ENCODE data around the gene HYAL2. TPM values are rescaled to one million over a fixed set of nuclear protein-coding genes. Genes with fewer than 3 reads are reported as not detected.

Gene HYAL2
- total and polyA plus RNA-seq, 2 of the 8 experiments (the other 6 are each of a cell fraction or from before 2014, with no cell fraction given) = 51.9 to 176 TPM

- no peak overlapping the region for H4K5ac ChIP-seq (ENCODE audit: insufficient read length, low read depth, low read length)
- TF ChIP-seq USF2 (IDR thresholded peaks at IDR 0.05; ENCODE audit: low read length) (no peak), GABPA (IDR thresholded peaks at IDR 0.05; ENCODE audit: borderline replicate concordance, insufficient read depth, low read length) (no peak), EZH2 (IDR thresholded peaks at IDR 0.05; ENCODE audit: low read depth, low read length, severe bottlenecking) (no peak), SAP30 (IDR thresholded peaks at IDR 0.05; ENCODE audit: insufficient read depth, insufficient replicate concordance, low read length) (no peak), JUND (IDR thresholded peaks at IDR 0.05; ENCODE audit: low read length) (no peak), TBP (IDR thresholded peaks at IDR 0.05; ENCODE audit: low read depth, low read length) (no peak), POU5F1 (IDR thresholded peaks at IDR 0.05; ENCODE audit: low read depth, low read length) (no peak), GTF2F1 (IDR thresholded peaks at IDR 0.05; ENCODE audit: borderline replicate concordance, low read depth, low read length) (no peak), CTBP2 (IDR thresholded peaks at IDR 0.05; ENCODE audit: borderline replicate concordance, insufficient read depth, insufficient read length, low read length) (no peak)
- H3K27me3 ChIP-seq (replicated peaks in 1 of 4; ENCODE audit: control insufficient read depth in 3 of 4, extremely low read depth in 1 of 4, insufficient read depth in 3 of 4, low read length in 3 of 4) = no peaks in the 10 kb centered on the region; a peak in 1 of 7 replicates
- peaks cover 3% of the 10 kb centered on the region; the same call in 1 of the 2 replicates for H3K79me1 ChIP-seq (ENCODE audit: low read depth, low read length)
- DNase-seq (ENCODE audit: low read depth in 1 of 2, low spot score in 2 of 2) (no peak), FAIRE-seq (no peak)
- H2BK20ac ChIP-seq (ENCODE audit: low read length) = no peak overlapping the region
- H2BK5ac ChIP-seq (ENCODE audit: low read depth, low read length) = no peak overlapping the region
- no peak overlapping the region for H3K14ac ChIP-seq (ENCODE audit: insufficient read length)
- H3K4me3 ChIP-seq (ENCODE audit: extremely low read depth in 1 of 4, insufficient read depth in 2 of 4, low read depth in 3 of 4, low read length in 4 of 4) = no peak overlapping the region
- H4K8ac ChIP-seq (ENCODE audit: extremely low read depth, insufficient read depth, low read length) = no peak overlapping the region
- 91% methylated on average over 22 of the region's 22 CpGs; no CpG with 5 or more reads in 1 of the 2 experiments for WGBS, 2 experiments (ENCODE audit: extremely low coverage in 1 of 2, insufficient coverage in 1 of 2, insufficient read length in 1 of 2, insufficient replicate concordance in 2 of 2, low coverage in 1 of 2, low lambda C conversion rate in 2 of 2, missing lambda C conversion rate in 1 of 2)
- POLR2A ChIA-PET (ENCODE audit: partially characterized antibody) = interaction anchor here (0.9 to 3.4 kb wide), 9 partner anchors 11 to 37 kb away, joined by 3 to 29 read pairs (median 4); partner anchors contain the start of gene HYAL2
- H3K4ac ChIP-seq (replicated peaks; ENCODE audit: insufficient read length, low read depth, low read length) = no peak overlapping the region
- peaks cover 15% of the 10 kb centered on the region for H3K23me2 ChIP-seq (ENCODE audit: low read depth, low read length)
- no peaks in the 10 kb centered on the region for H3K9me3 ChIP-seq (ENCODE audit: insufficient read depth in 2 of 2, low read depth in 1 of 2, low read length in 1 of 2)
- H3K56ac ChIP-seq (replicated peaks; ENCODE audit: insufficient read length, low read depth, low read length) = no peak overlapping the region
- H3K4me1 ChIP-seq (replicated peaks in 1 of 4; ENCODE audit: control insufficient read depth in 3 of 4, insufficient read depth in 4 of 4, low read length in 3 of 4) = peaks cover 0 to 14% (median 6%) of the 10 kb centered on the region in 4 experiments; a peak in 5 of 7 replicates
- no peak overlapping the region for H3K4me2 ChIP-seq (ENCODE audit: insufficient read depth in 1 of 2, low read depth in 2 of 2, low read length in 2 of 2)
- CTCF ChIA-PET (ENCODE audit: partially characterized antibody) = interaction anchor here (0.5 to 3.4 kb wide), 12 partner anchors 8 to 622 kb away, joined by 3 to 16 read pairs (median 4); partner anchors contain the start of genes HYAL2 and LSMEM2
- H2AK5ac ChIP-seq (ENCODE audit: low read depth, low read length) = no peak overlapping the region
- no peak overlapping the region for H4K91ac ChIP-seq (replicated peaks; ENCODE audit: insufficient read length, low read length)
- peaks cover 0 to 3% of the 10 kb centered on the region in 2 experiments for H4K20me1 ChIP-seq (replicated peaks in 1 of 2; ENCODE audit: control insufficient read depth in 1 of 2, insufficient read depth in 2 of 2, low read length in 2 of 2)
- no peak overlapping the region for H3K23ac ChIP-seq (ENCODE audit: insufficient read length)
- H2BK12ac ChIP-seq (ENCODE audit: low read depth, low read length) = 0 out of 2 replicates have a peak overlapping the region, but pooled peaks have one; percentile 17
- H3K36me3 ChIP-seq (ENCODE audit: control insufficient read depth in 2 of 4, insufficient read depth in 4 of 4, low read length in 3 of 4) = peaks cover 3 to 5% (median 4%) of the 10 kb centered on the region in 4 experiments; a peak in 6 of 8 replicates
- H2BK15ac ChIP-seq (ENCODE audit: low read length) = no peak overlapping the region
- peaks cover 0 to 15% of the 10 kb centered on the region in 2 experiments; a peak in 3 of 4 replicates for H3K79me2 ChIP-seq (ENCODE audit: control insufficient read depth in 1 of 2, insufficient read depth in 2 of 2, low read length in 2 of 2)
- H3K27ac ChIP-seq (ENCODE audit: low read depth, low read length) = no peak overlapping the region
- H2BK120ac ChIP-seq (replicated peaks; ENCODE audit: low read depth, low read length) = no peak overlapping the region
- no peak overlapping the region for H3K18ac ChIP-seq (ENCODE audit: extremely low read depth, low read length)
- no peak overlapping the region for H2AFZ ChIP-seq (ENCODE audit: low read length)
- H3K9ac ChIP-seq (replicated peaks in 1 of 4; ENCODE audit: extremely low read depth in 1 of 4, low read depth in 3 of 4, low read length in 3 of 4) = no peak overlapping the region
Observed at GRCh38 chr3:50294492-50295403, 27.8 kb downstream of the HYAL2 start.
